Karpas-422 (cell line): ENCODE measurements around the gene LRRC34. TPM values are rescaled to one million over a fixed set of nuclear protein-coding genes. Genes with fewer than 3 reads are reported as not detected.
A peak's percentile ranks its signal among the peaks of the same experiment; 100 is the strongest.

Source experiments
- DNase-seq: peaks from one replicate; pipeline ENCODE4 v3.0.0-alpha.2; 2015
- H2AFZ ChIP-seq: fragments of 200-600 bp; sonication (generic); 2 replicates; pipeline ENCODE4 v1.6.1; 2014; ENCODE audit warnings: antibody characterized with exemption, low read length, mixed read lengths
- H3K27ac ChIP-seq: fragments of 200-600 bp; sonication (generic); 2 replicates; pipeline ENCODE4 v1.5.1; 2014; ENCODE audit warnings: mild to moderate bottlenecking, low read length, moderate library complexity
- H3K27me3 ChIP-seq: fragments of 200-600 bp; sonication (generic); 2 replicates; pipeline ENCODE4 v1.6.1; 2014; ENCODE audit warnings: low read length, mixed read lengths
- H3K36me3 ChIP-seq: fragments of 200-600 bp; sonication (generic); 2 replicates; pipeline ENCODE4 v1.6.1; 2014; ENCODE audit warnings: low read length, mixed read lengths; ENCODE audit not compliant: insufficient read depth
- H3K4me1 ChIP-seq: fragments of 200-600 bp; sonication (generic); 2 replicates; pipeline ENCODE4 v1.6.1; 2014; ENCODE audit warnings: mild to moderate bottlenecking, low read length, mixed read lengths
- H3K4me2 ChIP-seq: fragments of 200-600 bp; sonication (generic); 2 replicates; pipeline ENCODE4 v1.6.1; 2014; ENCODE audit warnings: low read length, low read depth, mild to moderate bottlenecking; ENCODE audit not compliant: poor library complexity, severe bottlenecking
- H3K4me3 ChIP-seq: fragments of 200-600 bp; sonication (generic); 2 replicates; pipeline ENCODE4 v1.5.1; 2014; ENCODE audit warnings: mild to moderate bottlenecking, antibody characterized with exemption, low read length, mixed read lengths
- H3K79me2 ChIP-seq: fragments of 200-600 bp; sonication (generic); 2 replicates; pipeline ENCODE4 v1.6.1; 2014; ENCODE audit warnings: mild to moderate bottlenecking, low read length, mixed read lengths
- H3K9ac ChIP-seq: fragments of 200-600 bp; sonication (generic); 2 replicates; pipeline ENCODE4 v1.6.0; 2014; ENCODE audit warnings: low read length
- H3K9me2 ChIP-seq: fragments of 200-600 bp; sonication (generic), shearing (Covaris generic); replicated peaks from 2 replicates; pipeline ENCODE4 v1.6.0; 2014; ENCODE audit warnings: mild to moderate bottlenecking, low read length, moderate library complexity; ENCODE audit not compliant: insufficient read depth
- H3K9me3 ChIP-seq: fragments of 300-700, 200-600 bp; sonication (generic); 2 replicates; pipeline ENCODE4 v1.6.1; 2014; ENCODE audit warnings: low read length, mixed read lengths
- H4K20me1 ChIP-seq: fragments of 200-600 bp; sonication (generic); 2 replicates; pipeline ENCODE4 v1.6.1; 2014; ENCODE audit warnings: mild to moderate bottlenecking, antibody characterized with exemption, low read length, low read depth; ENCODE audit not compliant: insufficient read depth
- total RNA-seq: library from RNA; depleted of rRNA; stranded (reverse); fragments of >200 nt; shearing (Covaris generic); gene quantifications from 2 replicates; pipeline ENCODE4 v1.2.3, GENCODE V29; 2014; ENCODE audit warnings: low replicate concordance; rRNA removed

The LRRC34 gene, protein sequence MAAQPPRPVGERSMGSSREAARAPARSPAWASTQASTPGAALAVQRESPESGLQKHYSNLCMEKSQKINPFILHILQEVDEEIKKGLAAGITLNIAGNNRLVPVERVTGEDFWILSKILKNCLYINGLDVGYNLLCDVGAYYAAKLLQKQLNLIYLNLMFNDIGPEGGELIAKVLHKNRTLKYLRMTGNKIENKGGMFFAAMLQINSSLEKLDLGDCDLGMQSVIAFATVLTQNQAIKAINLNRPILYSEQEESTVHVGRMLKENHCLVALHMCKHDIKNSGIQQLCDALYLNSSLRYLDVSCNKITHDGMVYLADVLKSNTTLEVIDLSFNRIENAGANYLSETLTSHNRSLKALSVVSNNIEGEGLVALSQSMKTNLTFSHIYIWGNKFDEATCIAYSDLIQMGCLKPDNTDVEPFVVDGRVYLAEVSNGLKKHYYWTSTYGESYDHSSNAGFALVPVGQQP
- 10.0 and 11.8 TPM in 2 replicates for total RNA-seq

DNA sequence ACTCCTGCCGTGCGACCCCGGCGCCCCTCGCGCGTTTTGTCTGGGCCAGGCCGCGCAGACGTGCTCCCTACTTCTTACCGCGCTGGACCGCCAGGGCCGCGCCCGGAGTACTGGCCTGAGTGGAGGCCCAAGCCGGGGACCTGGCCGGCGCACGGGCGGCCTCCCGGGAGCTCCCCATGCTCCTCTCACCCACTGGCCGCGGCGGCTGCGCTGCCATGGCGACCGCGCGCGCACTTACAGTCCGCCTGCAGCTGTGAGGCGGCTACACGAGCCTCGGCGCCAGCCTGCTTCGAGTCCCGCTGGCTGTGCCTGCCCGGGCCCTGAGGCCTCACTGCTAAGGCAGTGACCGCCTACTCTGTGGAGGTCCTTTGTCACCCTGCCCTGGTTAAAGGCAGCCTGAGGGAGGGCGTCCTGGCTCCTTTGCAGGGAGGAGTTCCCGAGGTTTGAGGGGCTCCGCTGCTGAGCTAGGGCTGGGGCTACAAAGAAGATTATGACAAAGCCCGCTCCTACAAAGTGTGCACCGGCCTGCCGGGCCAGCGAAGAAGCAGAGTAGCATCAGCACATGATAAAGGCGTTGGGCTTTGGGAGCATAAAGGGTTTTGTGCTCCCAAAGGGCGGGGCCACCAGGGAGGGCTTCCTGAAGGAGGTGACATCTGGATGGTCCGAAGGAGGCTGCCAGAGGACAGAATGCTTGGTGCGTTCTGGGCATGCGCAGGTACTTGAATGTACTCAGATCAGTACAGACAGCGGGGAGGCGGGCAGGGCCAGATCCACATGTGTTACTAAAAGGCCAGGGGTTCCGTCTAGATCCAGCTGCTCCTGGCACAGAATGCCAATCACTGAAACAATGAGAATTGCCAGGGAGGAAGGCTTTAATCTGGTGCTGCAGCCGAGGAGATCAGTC, at the start of gene LRRC34, which contains the start of gene LRRIQ4:
Gene LRRC34, minus strand, starts transcription at position 573 of the 904 bp plus-strand sequence. Its CDS starts 356 bp downstream, at position 217.
Gene LRRIQ4, plus strand, starts transcription at position 539 of the 904 bp plus-strand sequence. CDS start 9,052 bp downstream, outside the sequence.
- peaks cover 9% of the 10 kb centered on the region; the same call in 1 of the 2 replicates for H3K79me2 ChIP-seq
- H3K36me3 ChIP-seq = no peaks in the 10 kb centered on the region
- H2AFZ ChIP-seq = peak within 1 kb of the TSS; percentile 96
- H3K27me3 ChIP-seq = no peaks in the 10 kb centered on the region
- H3K9me2 ChIP-seq = no peaks in the 10 kb centered on the region
- peaks cover 43% of the 10 kb centered on the region for H3K4me1 ChIP-seq
- H3K9ac ChIP-seq = peak within 1 kb of the TSS; percentile 89
- H3K4me2 ChIP-seq = peak within 1 kb of the TSS; percentile 84
- peak within 1 kb of the TSS; percentile 73 for H3K27ac ChIP-seq
- peaks cover 6% of the 10 kb centered on the region for H3K9me3 ChIP-seq
- peak within 1 kb of the TSS; percentile 81 for H3K4me3 ChIP-seq
- no peaks in the 10 kb centered on the region for H4K20me1 ChIP-seq
- peak; percentile 95 for DNase-seq

DNA sequence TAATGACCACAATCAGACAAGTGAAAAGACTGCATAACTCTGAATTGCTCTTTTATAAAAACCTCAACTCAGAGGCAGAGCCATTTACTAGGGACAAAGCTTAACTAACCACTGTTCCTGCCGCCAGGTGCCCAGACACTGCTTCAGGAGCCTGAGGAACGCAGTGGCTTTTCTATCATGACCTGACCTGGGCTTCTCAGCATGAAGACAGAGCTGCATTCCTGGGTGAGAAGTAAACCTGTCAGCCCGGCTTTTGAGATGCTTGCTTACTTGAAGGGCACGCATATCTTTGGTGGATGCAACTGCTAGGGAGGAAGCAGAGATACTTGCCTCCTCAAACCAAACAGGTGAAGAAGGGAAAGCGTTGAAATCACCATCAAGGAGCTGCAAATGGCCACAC, 49.2 kb upstream of the LRRC34 start:
- Histone ChIP-seq H4K20me1 (no peaks in the 10 kb centered on the region), H3K9ac (no peak overlapping the region), H3K9me3 (no peaks in the 10 kb centered on the region), H3K27me3 (no peaks in the 10 kb centered on the region), H3K4me1 (peaks cover 6% of the 10 kb centered on the region; the same call in 1 of the 2 replicates), H3K4me2 (no peak overlapping the region), H3K79me2 (no peaks in the 10 kb centered on the region), H3K4me3 (no peak overlapping the region), H3K9me2 (no peaks in the 10 kb centered on the region), H3K27ac (no peak overlapping the region), H3K36me3 (no peaks in the 10 kb centered on the region), H2AFZ (no peak overlapping the region)
- no peak for DNase-seq

DNA sequence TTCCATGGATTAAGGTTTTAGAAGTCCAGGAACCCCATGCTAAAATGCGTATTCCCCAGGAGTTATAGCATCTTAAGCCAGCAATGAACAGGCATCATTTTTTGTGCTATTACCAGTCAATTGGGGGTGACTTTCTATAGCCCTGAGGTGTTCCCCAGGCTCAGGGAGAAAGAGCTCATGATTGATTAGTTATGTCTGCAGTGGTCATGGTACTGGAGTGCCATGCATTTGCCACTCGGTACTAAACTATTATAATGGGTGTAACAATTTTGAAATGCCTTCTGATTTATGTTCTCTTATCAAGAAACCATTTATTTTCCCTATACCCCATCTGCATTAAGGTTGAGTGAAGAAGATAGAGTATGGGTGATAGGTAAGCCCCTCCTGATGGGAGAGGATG, 45.1 kb upstream of the LRRC34 start:
- no peak overlapping the region for H3K4me3 ChIP-seq
- no peak overlapping the region for H2AFZ ChIP-seq
- no peak for DNase-seq
- no peaks in the 10 kb centered on the region for H3K27me3 ChIP-seq
- H3K9me2 ChIP-seq = no peaks in the 10 kb centered on the region
- no peaks in the 10 kb centered on the region for H3K79me2 ChIP-seq
- no peaks in the 10 kb centered on the region for H4K20me1 ChIP-seq
- no peak overlapping the region for H3K9ac ChIP-seq
- no peak overlapping the region for H3K27ac ChIP-seq
- no peak overlapping the region for H3K4me2 ChIP-seq
- H3K4me1 ChIP-seq = no peaks in the 10 kb centered on the region
- no peaks in the 10 kb centered on the region for H3K9me3 ChIP-seq
- H3K36me3 ChIP-seq = no peaks in the 10 kb centered on the region

DNA sequence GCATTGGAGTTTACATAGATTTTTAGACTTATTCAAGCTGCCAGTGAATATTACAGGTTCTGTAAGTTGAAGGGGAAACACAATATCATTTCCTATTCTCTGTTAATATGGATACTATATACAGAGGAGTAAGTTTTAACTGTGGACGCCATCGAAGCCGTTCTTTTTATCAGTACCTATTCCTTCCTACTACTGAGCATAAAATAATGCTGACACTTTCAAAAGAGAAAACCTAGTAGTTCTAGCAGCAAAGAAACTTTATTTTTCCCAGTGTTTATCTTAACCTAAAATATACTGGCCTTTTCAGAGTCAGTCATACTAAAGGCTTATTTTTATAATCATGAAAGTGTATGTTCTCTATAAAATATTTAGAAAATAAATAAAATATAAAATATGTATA, 42.8 kb upstream of the LRRC34 start:
- H3K4me2 ChIP-seq = no peak overlapping the region
- H4K20me1 ChIP-seq = no peaks in the 10 kb centered on the region
- no peak for DNase-seq
- no peaks in the 10 kb centered on the region for H3K27me3 ChIP-seq
- no peak overlapping the region for H3K4me3 ChIP-seq
- no peaks in the 10 kb centered on the region for H3K4me1 ChIP-seq
- H3K27ac ChIP-seq = no peak overlapping the region
- H3K36me3 ChIP-seq = no peaks in the 10 kb centered on the region
- no peak overlapping the region for H2AFZ ChIP-seq
- H3K9me3 ChIP-seq = no peaks in the 10 kb centered on the region
- H3K79me2 ChIP-seq = no peaks in the 10 kb centered on the region
- no peak overlapping the region for H3K9ac ChIP-seq
- H3K9me2 ChIP-seq = no peaks in the 10 kb centered on the region

DNA sequence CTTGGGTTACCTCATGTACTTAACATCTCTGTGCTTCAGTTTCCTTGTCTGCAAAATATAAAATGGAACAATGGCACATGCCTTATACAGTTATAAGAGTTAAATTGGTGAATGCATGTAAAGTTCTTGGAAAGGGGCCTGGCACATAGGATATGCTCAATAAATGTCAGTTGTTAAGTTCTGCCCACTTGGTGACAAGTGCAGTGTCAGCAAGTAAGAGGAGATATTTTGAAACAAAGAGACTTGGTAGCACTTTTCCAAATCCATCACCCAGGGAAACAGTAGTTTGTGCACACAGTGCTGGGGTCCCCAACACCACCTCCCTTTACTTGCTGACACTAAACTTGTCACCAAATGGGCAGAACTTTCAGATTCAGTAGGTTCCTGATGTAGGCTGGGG, 37.9 kb upstream of the LRRC34 start:
- Histone ChIP-seq H2AFZ (no peak overlapping the region), H3K4me1 (peaks cover 16% of the 10 kb centered on the region), H3K79me2 (no peaks in the 10 kb centered on the region), H3K36me3 (no peaks in the 10 kb centered on the region), H3K9me3 (no peaks in the 10 kb centered on the region), H3K27ac (no peak overlapping the region), H3K9me2 (no peaks in the 10 kb centered on the region), H3K9ac (no peak overlapping the region), H4K20me1 (no peaks in the 10 kb centered on the region), H3K4me3 (no peak overlapping the region), H3K27me3 (no peaks in the 10 kb centered on the region), H3K4me2 (no peak overlapping the region)
- no peak for DNase-seq

DNA sequence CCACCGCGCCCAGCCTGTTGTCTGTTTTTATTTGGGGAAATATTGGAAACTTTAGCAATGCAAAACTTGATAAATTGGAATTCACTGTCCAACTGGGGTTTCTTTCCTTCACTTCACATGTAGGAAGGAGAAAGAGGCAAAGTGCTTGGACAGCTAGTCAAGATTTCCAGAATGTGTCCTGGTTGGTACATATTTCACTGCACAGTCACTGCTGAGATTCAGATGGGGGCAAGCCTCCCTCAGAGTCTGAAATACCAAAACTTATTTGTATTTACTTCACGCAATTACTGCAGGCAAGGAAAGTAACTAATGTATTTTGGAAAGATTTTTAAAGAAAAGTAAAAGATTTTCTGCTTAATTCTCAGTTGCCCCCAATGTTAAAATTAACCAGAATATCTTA, 36.0 kb upstream of the LRRC34 start:
- no peaks in the 10 kb centered on the region for H3K27me3 ChIP-seq
- H3K27ac ChIP-seq = no peak overlapping the region
- H3K9me3 ChIP-seq = no peaks in the 10 kb centered on the region
- no peaks in the 10 kb centered on the region for H4K20me1 ChIP-seq
- no peak overlapping the region for H3K4me2 ChIP-seq
- no peaks in the 10 kb centered on the region for H3K79me2 ChIP-seq
- no peak overlapping the region for H2AFZ ChIP-seq
- H3K4me1 ChIP-seq = peaks cover 16% of the 10 kb centered on the region
- no peak overlapping the region for H3K4me3 ChIP-seq
- no peak for DNase-seq
- H3K36me3 ChIP-seq = no peaks in the 10 kb centered on the region
- H3K9ac ChIP-seq = no peak overlapping the region
- H3K9me2 ChIP-seq = no peaks in the 10 kb centered on the region

DNA sequence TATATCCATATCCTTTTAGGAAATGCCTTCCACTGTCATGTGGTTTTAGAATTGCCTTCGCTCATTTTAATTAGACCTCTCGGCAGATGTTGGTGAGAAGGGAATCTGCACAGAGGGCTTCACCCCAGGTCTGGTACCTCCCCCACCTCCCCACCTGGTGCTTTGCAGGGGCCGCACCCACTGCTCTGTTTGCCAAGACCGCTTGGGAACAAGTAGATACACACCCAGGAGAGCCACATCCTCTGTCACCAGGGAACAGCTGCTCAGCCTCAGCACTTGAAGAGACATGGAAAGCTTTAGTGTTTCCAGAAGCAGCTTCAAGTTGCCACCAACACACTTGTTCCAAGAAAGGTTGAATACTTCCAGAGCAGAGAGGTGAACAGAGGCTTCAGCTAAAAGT, 35.2 kb upstream of the LRRC34 start:
- H3K36me3 ChIP-seq = no peaks in the 10 kb centered on the region
- H2AFZ ChIP-seq = no peak overlapping the region

More for the DNA sequence above, 35.2 kb upstream of the LRRC34 start:
- Histone ChIP-seq H3K9ac (no peak overlapping the region), H3K4me1 (peaks cover 16% of the 10 kb centered on the region), H3K9me3 (no peaks in the 10 kb centered on the region), H3K27ac (no peak overlapping the region), H3K4me3 (no peak overlapping the region), H3K4me2 (no peak overlapping the region), H3K27me3 (no peaks in the 10 kb centered on the region), H4K20me1 (no peaks in the 10 kb centered on the region), H3K9me2 (no peaks in the 10 kb centered on the region), H3K79me2 (no peaks in the 10 kb centered on the region)
- no peak for DNase-seq
